OCI-LY3 (cell line): ENCODE data around the gene FFAR1.

Experiments
- EZH2phosphoT487 ChIP-seq: fragments of 200-600 bp; shearing (Covaris generic); IDR thresholded peaks from 2 replicates; pipeline ENCODE4 v1.6.1; 2018; ENCODE audit warnings: antibody characterized with exemption, mixed run types, low read depth
- TF ChIP-seq, protein P1 (sequence below): fragments of 200-600, 300-600 bp; sonication (generic); IDR thresholded peaks from 2 replicates; pipeline ENCODE4 v1.5.1; 2014; ENCODE audit warnings: antibody characterized with exemption, low read length, low read depth

DNA sequence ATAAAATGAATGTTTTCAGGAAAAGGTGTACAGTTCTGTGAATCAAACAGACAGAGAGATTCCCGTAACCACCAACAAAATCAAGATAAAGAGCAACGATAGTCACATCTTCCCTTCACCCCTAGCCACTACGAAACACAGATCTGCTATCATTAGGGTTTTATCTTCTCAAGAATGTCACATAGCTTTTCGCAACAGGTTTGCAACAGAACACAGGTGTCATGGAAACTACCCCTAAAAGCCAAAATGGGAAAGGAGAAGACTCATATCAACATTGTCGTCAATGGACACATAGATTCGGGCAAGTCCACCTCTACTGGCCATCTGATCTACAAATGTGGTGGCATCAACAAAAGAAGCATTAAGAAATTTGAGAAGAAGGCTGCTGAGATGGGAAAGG lies 34.2 kb downstream of the FFAR1 start:
- TF ChIP-seq, protein P1, sequence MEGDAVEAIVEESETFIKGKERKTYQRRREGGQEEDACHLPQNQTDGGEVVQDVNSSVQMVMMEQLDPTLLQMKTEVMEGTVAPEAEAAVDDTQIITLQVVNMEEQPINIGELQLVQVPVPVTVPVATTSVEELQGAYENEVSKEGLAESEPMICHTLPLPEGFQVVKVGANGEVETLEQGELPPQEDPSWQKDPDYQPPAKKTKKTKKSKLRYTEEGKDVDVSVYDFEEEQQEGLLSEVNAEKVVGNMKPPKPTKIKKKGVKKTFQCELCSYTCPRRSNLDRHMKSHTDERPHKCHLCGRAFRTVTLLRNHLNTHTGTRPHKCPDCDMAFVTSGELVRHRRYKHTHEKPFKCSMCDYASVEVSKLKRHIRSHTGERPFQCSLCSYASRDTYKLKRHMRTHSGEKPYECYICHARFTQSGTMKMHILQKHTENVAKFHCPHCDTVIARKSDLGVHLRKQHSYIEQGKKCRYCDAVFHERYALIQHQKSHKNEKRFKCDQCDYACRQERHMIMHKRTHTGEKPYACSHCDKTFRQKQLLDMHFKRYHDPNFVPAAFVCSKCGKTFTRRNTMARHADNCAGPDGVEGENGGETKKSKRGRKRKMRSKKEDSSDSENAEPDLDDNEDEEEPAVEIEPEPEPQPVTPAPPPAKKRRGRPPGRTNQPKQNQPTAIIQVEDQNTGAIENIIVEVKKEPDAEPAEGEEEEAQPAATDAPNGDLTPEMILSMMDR = no peak
- TF ChIP-seq EZH2phosphoT487 = no peak
